Suppressor macrophage treated with lipopolysaccharide for 4 hours (primary cell): ENCODE data around the gene NCBP2.

Source experiments
- DNase-seq: peaks from one replicate; pipeline ENCODE4 v3.0.0-alpha.2; 2020

Gene NCBP2

GRCh38 chr3:196936288-196936687 lies 6.0 kb downstream of the NCBP2 start:
- no peak for DNase-seq

GRCh38 chr3:196932600-196932999 lies 9.7 kb downstream of the NCBP2 start:
- peak; percentile 16 for DNase-seq

- no peak for DNase-seq
Observed at GRCh38 chr3:196931828-196932587, 10.3 kb downstream of the NCBP2 start.

GRCh38 chr3:196931157-196931556 lies 11.2 kb downstream of the NCBP2 start:
- DNase-seq: no peak

- DNase-seq: peak; percentile 49
Observed at GRCh38 chr3:196927571-196928453, 14.5 kb downstream of the NCBP2 start.

- DNase-seq: peak; percentile 52
Observed at GRCh38 chr3:196920733-196921132, 21.6 kb downstream of the NCBP2 start.

- no peak for DNase-seq
Observed at GRCh38 chr3:196918968-196919367, 23.4 kb downstream of the NCBP2 start.

GRCh38 chr3:196916995-196917394 lies 25.3 kb downstream of the NCBP2 start:
- DNase-seq: no peak

GRCh38 chr3:196916221-196916620 lies 26.1 kb downstream of the NCBP2 start:
- DNase-seq: peak; percentile 33

GRCh38 chr3:196915375-196915774 lies 27.0 kb downstream of the NCBP2 start:
- DNase-seq: no peak

- no peak for DNase-seq
Observed at GRCh38 chr3:196914866-196915265, 27.5 kb downstream of the NCBP2 start.

GRCh38 chr3:196903740-196904139 lies 38.6 kb downstream of the NCBP2 start:
- DNase-seq: no peak

GRCh38 chr3:196902296-196902695 lies 40.0 kb downstream of the NCBP2 start:
- DNase-seq: no peak

- no peak for DNase-seq
Observed at GRCh38 chr3:196901768-196902167, 40.6 kb downstream of the NCBP2 start.

GRCh38 chr3:196896229-196896628 lies 46.1 kb downstream of the NCBP2 start:
- no peak for DNase-seq

GRCh38 chr3:196894557-196895295 lies 47.6 kb downstream of the NCBP2 start:
- DNase-seq: no peak

- DNase-seq: no peak
Observed at GRCh38 chr3:196889844-196890708, 52.3 kb downstream of the NCBP2 start.

GRCh38 chr3:196886144-196886543 lies 56.2 kb downstream of the NCBP2 start:
- peak; percentile 74 for DNase-seq
